ENCODE data around the gene GLCCI1. TPM values are rescaled to one million over a fixed set of nuclear protein-coding genes. Genes with fewer than 3 reads are reported as not detected.

GLCCI1 gene
- total RNA-seq, 2 donors from 2014 or later = 7.5 to 8.3 TPM

DNA sequence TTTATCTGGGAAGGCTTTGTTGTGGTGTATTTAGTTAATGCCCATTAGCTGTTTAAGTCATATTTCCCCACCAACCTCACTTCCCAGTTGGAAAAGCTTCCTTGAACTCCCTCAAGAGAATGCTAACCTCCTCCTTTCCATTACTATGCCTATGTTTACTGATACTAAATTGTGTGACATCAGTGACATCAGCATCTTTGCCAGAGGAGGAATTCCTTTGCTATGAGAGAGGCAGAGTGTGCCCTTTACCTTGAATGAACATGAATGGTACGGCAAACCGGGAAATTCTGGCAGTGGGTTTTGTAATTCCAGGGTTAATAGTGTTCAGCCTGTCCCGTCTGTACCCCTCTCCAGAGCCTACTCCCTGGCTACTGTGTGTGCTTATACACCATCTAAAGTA, 22.1 kb upstream of the GLCCI1 start:
- Histone ChIP-seq H3K4me1 (no peaks in the 10 kb centered on the region), H3K4me3 (no peak overlapping the region), H3K27ac (no peak overlapping the region), H3K9ac (ENCODE audit: low read depth in 2 of 2, low read length in 2 of 2) (no peak overlapping the region), H3K27me3 (no peaks in the 10 kb centered on the region), H3K9me3 (no peaks in the 10 kb centered on the region), H3K36me3 (no peaks in the 10 kb centered on the region)
- TF ChIP-seq, protein P1, sequence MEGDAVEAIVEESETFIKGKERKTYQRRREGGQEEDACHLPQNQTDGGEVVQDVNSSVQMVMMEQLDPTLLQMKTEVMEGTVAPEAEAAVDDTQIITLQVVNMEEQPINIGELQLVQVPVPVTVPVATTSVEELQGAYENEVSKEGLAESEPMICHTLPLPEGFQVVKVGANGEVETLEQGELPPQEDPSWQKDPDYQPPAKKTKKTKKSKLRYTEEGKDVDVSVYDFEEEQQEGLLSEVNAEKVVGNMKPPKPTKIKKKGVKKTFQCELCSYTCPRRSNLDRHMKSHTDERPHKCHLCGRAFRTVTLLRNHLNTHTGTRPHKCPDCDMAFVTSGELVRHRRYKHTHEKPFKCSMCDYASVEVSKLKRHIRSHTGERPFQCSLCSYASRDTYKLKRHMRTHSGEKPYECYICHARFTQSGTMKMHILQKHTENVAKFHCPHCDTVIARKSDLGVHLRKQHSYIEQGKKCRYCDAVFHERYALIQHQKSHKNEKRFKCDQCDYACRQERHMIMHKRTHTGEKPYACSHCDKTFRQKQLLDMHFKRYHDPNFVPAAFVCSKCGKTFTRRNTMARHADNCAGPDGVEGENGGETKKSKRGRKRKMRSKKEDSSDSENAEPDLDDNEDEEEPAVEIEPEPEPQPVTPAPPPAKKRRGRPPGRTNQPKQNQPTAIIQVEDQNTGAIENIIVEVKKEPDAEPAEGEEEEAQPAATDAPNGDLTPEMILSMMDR (IDR thresholded peaks at IDR 0.05) = no peak
- intact Hi-C loops (cut with DNase I) = no loop called here
- no peak for DNase-seq

DNA sequence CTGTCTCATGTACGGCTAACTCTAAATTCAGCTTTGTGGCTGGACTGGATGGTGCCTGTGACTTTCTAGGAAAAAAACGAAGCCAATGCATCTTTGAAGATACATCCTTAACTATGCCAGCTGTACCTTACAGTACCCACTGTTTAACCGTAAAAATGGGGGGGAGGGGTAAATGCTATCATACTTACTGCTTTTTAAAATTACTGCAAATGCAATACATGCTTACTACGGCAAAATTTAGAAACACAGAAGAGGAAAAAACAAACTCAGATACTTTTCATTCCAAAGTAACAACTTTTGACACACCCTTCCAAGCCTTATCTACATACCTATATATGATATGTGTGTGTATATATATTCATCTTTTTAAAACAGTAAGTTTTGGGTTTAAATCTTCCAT, 20.4 kb upstream of the GLCCI1 start:
- Histone ChIP-seq H3K4me1 (no peaks in the 10 kb centered on the region), H3K9me3 (no peaks in the 10 kb centered on the region), H3K27ac (no peak overlapping the region), H3K4me3 (no peak overlapping the region), H3K36me3 (no peaks in the 10 kb centered on the region), H3K9ac (ENCODE audit: low read depth in 2 of 2, low read length in 2 of 2) (no peak overlapping the region), H3K27me3 (no peaks in the 10 kb centered on the region)
- intact Hi-C loops (cut with DNase I) = no loop called here
- TF ChIP-seq, protein P1 (IDR thresholded peaks at IDR 0.05) = no peak
- no peak for DNase-seq

DNA sequence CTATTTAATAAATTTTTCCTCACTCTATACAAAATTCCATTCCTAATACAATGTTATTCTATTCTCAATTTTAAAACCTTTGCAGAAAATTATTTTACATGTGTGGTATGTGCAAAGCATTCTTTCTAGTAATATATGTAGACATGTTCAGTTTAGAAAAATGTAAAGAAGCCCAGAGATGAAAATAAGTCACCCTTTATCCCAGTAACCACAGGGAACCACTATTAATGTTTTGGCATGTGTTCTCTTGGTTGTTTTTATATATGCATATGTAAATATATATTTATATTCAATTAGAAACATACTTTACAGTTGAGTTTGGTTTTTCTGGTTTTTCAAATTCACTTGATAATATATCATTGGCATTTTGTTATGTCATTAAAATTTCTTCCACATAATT, 14.8 kb upstream of the GLCCI1 start:
- no peaks in the 10 kb centered on the region for H3K36me3 ChIP-seq
- H3K27me3 ChIP-seq = no peaks in the 10 kb centered on the region
- intact Hi-C loops (cut with DNase I) = no loop called here
- DNase-seq = no peak
- H3K4me3 ChIP-seq = no peak overlapping the region
- no peak overlapping the region for H3K9ac ChIP-seq (ENCODE audit: low read depth in 2 of 2, low read length in 2 of 2)
- H3K4me1 ChIP-seq = no peaks in the 10 kb centered on the region
- no peaks in the 10 kb centered on the region for H3K9me3 ChIP-seq
- no peak overlapping the region for H3K27ac ChIP-seq
- TF ChIP-seq, protein P1 (IDR thresholded peaks at IDR 0.05) = no peak

DNA sequence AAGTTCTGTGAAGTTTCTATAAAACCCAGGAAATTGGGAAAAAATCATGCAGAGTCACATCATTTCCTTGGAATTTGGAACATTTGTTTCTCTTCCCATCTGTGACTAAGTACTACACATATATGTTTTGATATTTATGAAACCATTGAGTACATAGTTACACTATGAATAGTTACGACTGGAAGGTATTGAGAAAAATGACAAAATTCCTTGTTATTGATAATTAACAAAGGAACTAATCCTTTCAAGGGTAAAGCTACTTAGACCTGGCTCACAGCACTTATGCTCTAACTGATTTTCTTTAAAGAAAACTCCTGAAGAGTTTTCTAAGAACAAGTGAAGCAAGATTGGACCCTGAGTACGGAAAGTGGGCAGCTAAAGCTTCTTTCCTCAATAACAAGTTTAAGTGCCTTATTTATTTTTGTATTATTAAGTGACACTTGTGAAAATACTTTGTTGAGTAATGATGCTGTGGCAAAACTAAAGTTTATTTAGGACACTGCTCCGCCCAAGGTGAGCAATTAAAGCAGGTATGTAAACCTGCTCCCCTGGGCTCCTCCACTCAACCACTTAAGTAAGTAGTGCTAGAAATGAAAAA, 12.0 kb upstream of the GLCCI1 start:
- H3K9ac ChIP-seq (ENCODE audit: low read depth in 2 of 2, low read length in 2 of 2) = no peak overlapping the region
- no peaks in the 10 kb centered on the region for H3K27me3 ChIP-seq
- no peaks in the 10 kb centered on the region for H3K4me1 ChIP-seq
- no peak overlapping the region for H3K4me3 ChIP-seq
- H3K9me3 ChIP-seq = no peaks in the 10 kb centered on the region
- DNase-seq = no peak
- TF ChIP-seq, protein P1 (IDR thresholded peaks at IDR 0.05) = no peak
- H3K36me3 ChIP-seq = no peaks in the 10 kb centered on the region
- no peak overlapping the region for H3K27ac ChIP-seq
- intact Hi-C loops (cut with DNase I) = no loop called here

DNA sequence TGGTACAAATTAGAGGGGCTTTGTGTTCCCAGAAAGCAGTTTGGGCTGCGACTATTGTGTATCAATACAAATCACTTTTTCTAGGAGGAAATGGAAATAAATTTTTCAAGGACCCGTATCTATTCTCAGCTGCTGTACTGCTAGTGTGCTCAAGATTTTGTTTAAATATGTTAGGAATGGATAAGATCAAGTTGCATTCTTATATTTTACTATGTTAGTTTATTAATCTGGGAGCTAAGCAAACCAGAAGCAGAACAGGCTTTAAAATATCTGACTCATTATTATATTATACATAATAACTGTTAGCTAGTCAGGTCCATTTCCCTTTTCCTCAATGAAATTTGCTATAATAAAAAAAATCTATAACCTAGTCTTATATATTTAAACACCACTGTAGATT, 11.1 kb upstream of the GLCCI1 start:
- no peak for DNase-seq
- Histone ChIP-seq H3K27ac (no peak overlapping the region), H3K36me3 (no peaks in the 10 kb centered on the region), H3K4me1 (no peaks in the 10 kb centered on the region), H3K9me3 (no peaks in the 10 kb centered on the region), H3K9ac (ENCODE audit: low read depth in 2 of 2, low read length in 2 of 2) (no peak overlapping the region), H3K27me3 (no peaks in the 10 kb centered on the region), H3K4me3 (no peak overlapping the region)
- TF ChIP-seq, protein P1 (IDR thresholded peaks at IDR 0.05) = no peak
- intact Hi-C loops (cut with DNase I) = no loop called here

Measured in colonic mucosa (tissue), 4 donors.